ENCODE measurements around the gene AUTS2. TPM values are rescaled to one million over a fixed set of nuclear protein-coding genes. Genes with fewer than 3 reads are reported as not detected.

The AUTS2 gene
- polyA plus RNA-seq, 1 donor (not counting 4 experiments of a cell fraction or from before 2014, with no cell fraction given) = 4.7 TPM

DNA sequence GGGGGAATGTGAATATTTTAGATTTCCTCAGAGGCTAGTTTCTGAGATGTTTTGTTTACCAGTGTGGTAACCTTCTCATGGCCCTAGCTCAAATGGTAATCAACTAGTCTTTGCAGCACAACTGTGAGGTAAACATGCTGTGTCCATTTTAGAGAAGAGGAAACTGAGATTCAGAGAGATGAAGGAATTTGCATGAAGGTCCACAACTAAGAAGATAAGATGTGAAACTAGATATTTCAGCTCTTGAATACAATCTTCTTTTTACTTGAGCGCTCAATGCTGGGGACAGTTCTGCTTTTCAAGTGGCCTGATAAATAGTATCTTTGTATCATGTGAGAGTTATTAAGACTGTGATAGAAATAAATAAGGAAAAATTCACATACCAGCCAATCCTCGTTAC, 245.4 kb downstream of the AUTS2 start:
- H3K27me3 ChIP-seq (ENCODE audit: control insufficient read depth, extremely low read depth, insufficient read depth, low read length) = no peaks in the 10 kb centered on the region
- no peak overlapping the region for H3K27ac ChIP-seq (ENCODE audit: control insufficient read depth, insufficient read depth, low read length)
- no peaks in the 10 kb centered on the region for H3K9me3 ChIP-seq (ENCODE audit: control insufficient read depth, low read depth, low read length)
- FAIRE-seq (no peak), DNase-seq (ENCODE audit: low read depth, low spot score) (no peak)
- no peaks in the 10 kb centered on the region for H3K79me2 ChIP-seq (ENCODE audit: control insufficient read depth, insufficient read depth, low read length)
- no peak for TF ChIP-seq EZH2 (IDR thresholded peaks at IDR 0.05; ENCODE audit: low read length)
- TF ChIP-seq, protein P1, sequence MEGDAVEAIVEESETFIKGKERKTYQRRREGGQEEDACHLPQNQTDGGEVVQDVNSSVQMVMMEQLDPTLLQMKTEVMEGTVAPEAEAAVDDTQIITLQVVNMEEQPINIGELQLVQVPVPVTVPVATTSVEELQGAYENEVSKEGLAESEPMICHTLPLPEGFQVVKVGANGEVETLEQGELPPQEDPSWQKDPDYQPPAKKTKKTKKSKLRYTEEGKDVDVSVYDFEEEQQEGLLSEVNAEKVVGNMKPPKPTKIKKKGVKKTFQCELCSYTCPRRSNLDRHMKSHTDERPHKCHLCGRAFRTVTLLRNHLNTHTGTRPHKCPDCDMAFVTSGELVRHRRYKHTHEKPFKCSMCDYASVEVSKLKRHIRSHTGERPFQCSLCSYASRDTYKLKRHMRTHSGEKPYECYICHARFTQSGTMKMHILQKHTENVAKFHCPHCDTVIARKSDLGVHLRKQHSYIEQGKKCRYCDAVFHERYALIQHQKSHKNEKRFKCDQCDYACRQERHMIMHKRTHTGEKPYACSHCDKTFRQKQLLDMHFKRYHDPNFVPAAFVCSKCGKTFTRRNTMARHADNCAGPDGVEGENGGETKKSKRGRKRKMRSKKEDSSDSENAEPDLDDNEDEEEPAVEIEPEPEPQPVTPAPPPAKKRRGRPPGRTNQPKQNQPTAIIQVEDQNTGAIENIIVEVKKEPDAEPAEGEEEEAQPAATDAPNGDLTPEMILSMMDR (optimal IDR thresholded peaks at IDR 0.05 in 1 of 3, IDR thresholded peaks at IDR 0.05 in 1 of 3, conservative IDR thresholded peaks at IDR 0.05 in 1 of 3; ENCODE audit: extremely low read depth in 1 of 3, insufficient read depth in 2 of 3, low read length in 3 of 3) = no peak
- H4K20me1 ChIP-seq (ENCODE audit: control insufficient read depth, extremely low read depth, insufficient read depth, low read length) = no peaks in the 10 kb centered on the region
- no peaks in the 10 kb centered on the region for H3K9me1 ChIP-seq (ENCODE audit: control insufficient read depth, extremely low read depth, insufficient read depth, low read length)
- H3K4me2 ChIP-seq (ENCODE audit: control insufficient read depth, extremely low read depth, insufficient read depth, low read depth, low read length) = no peak overlapping the region
- dilution Hi-C loops (cut with MboI; ENCODE audit: extremely low pct_ligation_motif_present, low sequenced_read_pairs) = no loop called here
- no peak overlapping the region for H2AFZ ChIP-seq (ENCODE audit: control insufficient read depth, low read length)
- no peak overlapping the region for H3K9ac ChIP-seq (ENCODE audit: control insufficient read depth, extremely low read depth, insufficient read depth, low read length)
- no peaks in the 10 kb centered on the region for H3K4me1 ChIP-seq (ENCODE audit: control insufficient read depth, extremely low read depth, insufficient read depth, low read length)
- no peaks in the 10 kb centered on the region for H3K36me3 ChIP-seq (ENCODE audit: control insufficient read depth in 2 of 2, extremely low read depth in 1 of 2, insufficient read depth in 2 of 2, low read length in 2 of 2)
- H3K4me3 ChIP-seq (ENCODE audit: control insufficient read depth in 2 of 3, extremely low read depth in 1 of 3, insufficient read depth in 2 of 3, low read depth in 1 of 3, low read length in 3 of 3) = no peak overlapping the region

DNA sequence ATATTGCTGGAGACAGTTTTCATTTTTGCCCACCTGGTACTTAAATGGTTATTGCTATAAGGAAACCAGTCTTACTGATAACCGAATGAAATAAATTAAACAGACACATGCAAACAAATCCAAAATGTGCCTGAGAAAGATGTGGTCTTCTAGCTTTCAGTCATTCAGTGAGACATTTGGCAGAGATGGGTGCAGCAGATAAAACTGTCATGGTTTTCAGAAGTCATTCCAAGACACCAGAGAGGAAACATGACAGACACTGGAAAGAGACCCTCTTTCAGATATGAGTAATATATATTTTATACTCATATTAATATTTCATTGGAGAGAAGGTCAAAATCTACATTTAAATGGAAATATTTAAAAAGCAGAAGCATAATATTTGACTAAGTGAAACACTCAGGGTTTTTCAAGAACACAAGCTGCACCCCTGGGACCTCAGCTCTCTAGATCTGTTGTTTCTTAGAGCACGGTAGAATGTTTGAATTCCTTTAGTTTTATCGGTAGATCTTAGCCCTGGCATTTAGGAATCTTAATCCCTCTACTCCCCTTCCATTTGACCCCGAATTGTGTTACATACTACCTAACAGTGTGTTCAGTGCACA, 246.1 kb downstream of the AUTS2 start:
- H4K20me1 ChIP-seq (ENCODE audit: control insufficient read depth, extremely low read depth, insufficient read depth, low read length) = no peaks in the 10 kb centered on the region
- TF ChIP-seq, protein P1 (optimal IDR thresholded peaks at IDR 0.05 in 1 of 3, IDR thresholded peaks at IDR 0.05 in 1 of 3, conservative IDR thresholded peaks at IDR 0.05 in 1 of 3; ENCODE audit: extremely low read depth in 1 of 3, insufficient read depth in 2 of 3, low read length in 3 of 3) = no peak
- no peak for TF ChIP-seq EZH2 (IDR thresholded peaks at IDR 0.05; ENCODE audit: low read length)
- H3K27me3 ChIP-seq (ENCODE audit: control insufficient read depth, extremely low read depth, insufficient read depth, low read length) = no peaks in the 10 kb centered on the region
- no peaks in the 10 kb centered on the region for H3K9me1 ChIP-seq (ENCODE audit: control insufficient read depth, extremely low read depth, insufficient read depth, low read length)
- H3K79me2 ChIP-seq (ENCODE audit: control insufficient read depth, insufficient read depth, low read length) = no peaks in the 10 kb centered on the region
- H3K36me3 ChIP-seq (ENCODE audit: control insufficient read depth in 2 of 2, extremely low read depth in 1 of 2, insufficient read depth in 2 of 2, low read length in 2 of 2) = no peaks in the 10 kb centered on the region
- no peak overlapping the region for H3K27ac ChIP-seq (ENCODE audit: control insufficient read depth, insufficient read depth, low read length)
- H3K9ac ChIP-seq (ENCODE audit: control insufficient read depth, extremely low read depth, insufficient read depth, low read length) = no peak overlapping the region
- H3K4me2 ChIP-seq (ENCODE audit: control insufficient read depth, extremely low read depth, insufficient read depth, low read depth, low read length) = no peak overlapping the region
- H3K4me1 ChIP-seq (ENCODE audit: control insufficient read depth, extremely low read depth, insufficient read depth, low read length) = no peaks in the 10 kb centered on the region
- dilution Hi-C loops (cut with MboI; ENCODE audit: extremely low pct_ligation_motif_present, low sequenced_read_pairs) = no loop called here
- no peak for DNase-seq (ENCODE audit: low read depth, low spot score)
- H3K9me3 ChIP-seq (ENCODE audit: control insufficient read depth, low read depth, low read length) = no peaks in the 10 kb centered on the region
- FAIRE-seq = no peak
- no peak overlapping the region for H3K4me3 ChIP-seq (ENCODE audit: control insufficient read depth in 2 of 3, extremely low read depth in 1 of 3, insufficient read depth in 2 of 3, low read depth in 1 of 3, low read length in 3 of 3)
- H2AFZ ChIP-seq (ENCODE audit: control insufficient read depth, low read length) = no peak overlapping the region
